Activated CD4-positive, CD25-positive, alpha-beta regulatory T cell treated with anti-CD3 and anti-CD28 coated beads, Interleukin-2, amount 50 U/mL, for 24 hours (primary cell): ENCODE results near the gene FEN1.

Experiments used
- ATAC-seq, 2 donors: fragments of 150-1000 bp; cut with Tn5 transposase; one replicate each; pipeline ENCODE4 v1.10.0; 2021; ENCODE audit warnings: mild to moderate bottlenecking in 1 of 2, moderate library complexity in 1 of 2

The FEN1 gene

GRCh38 chr11:61757213-61757862 is 35.4 kb upstream of the FEN1 start:
- ATAC-seq: no peak

DNA sequence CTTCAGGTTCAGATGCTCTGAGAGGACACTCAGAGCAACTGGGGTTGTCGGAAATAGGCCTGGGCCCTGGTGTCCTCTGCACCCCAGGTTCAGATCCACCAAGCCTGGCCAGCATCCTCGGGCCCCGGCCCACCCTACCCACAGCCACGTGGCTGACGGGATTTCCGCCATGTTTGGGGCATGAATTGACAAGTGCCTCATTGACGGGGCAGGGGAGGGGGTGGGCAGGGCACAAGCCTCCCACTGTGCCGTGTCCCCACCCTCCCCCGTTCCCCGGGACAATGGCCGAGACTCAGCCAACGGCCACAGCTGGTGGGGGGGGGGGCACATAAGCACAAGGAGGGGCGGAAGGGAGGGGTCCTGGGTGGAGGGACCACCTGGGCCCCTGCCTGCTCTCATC is 31.8 kb upstream of the FEN1 start:
- no peak for ATAC-seq

DNA sequence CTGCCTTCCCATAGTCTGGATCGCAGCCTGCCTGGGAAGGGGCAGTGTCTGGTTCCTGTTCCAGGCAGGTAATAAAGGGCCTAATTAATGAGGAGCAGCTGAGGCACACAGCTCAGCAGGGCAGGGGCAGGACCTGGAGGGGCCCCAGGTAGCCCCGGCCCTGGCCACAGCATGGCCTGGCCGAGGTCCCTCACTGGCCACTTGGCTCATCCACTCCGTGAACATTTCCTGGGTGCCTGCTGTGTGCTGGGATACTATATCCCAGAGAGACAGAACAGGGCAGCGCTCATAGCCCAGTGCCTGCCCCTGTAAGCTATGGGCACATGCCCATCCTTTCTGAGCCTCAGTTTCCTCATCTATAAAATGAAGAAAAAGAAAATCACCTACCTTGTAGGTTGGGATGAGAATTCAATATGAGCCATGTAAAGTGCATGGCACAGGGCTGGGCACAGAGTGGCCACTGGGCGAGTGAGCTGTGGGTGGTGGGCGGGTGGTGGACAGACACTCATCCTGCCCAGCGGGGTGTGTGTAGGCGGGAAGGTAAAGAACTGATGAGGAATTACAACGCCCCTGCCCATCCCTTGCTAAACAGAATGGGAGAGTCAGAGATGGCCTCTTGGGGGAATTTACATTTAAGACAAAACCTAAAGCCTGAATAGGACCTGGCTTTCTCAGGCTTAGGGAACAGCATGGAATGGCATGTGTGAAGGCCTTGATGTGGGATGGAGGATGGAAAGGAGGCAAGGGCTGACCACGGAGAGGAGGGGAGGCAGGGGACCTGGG is 31.1 kb upstream of the FEN1 start:
- no peak for ATAC-seq

GRCh38 chr11:61762223-61762615 is 30.5 kb upstream of the FEN1 start:
- no peak for ATAC-seq

- ATAC-seq: no peak
Observed at GRCh38 chr11:61762798-61763197, 29.9 kb upstream of the FEN1 start.

DNA sequence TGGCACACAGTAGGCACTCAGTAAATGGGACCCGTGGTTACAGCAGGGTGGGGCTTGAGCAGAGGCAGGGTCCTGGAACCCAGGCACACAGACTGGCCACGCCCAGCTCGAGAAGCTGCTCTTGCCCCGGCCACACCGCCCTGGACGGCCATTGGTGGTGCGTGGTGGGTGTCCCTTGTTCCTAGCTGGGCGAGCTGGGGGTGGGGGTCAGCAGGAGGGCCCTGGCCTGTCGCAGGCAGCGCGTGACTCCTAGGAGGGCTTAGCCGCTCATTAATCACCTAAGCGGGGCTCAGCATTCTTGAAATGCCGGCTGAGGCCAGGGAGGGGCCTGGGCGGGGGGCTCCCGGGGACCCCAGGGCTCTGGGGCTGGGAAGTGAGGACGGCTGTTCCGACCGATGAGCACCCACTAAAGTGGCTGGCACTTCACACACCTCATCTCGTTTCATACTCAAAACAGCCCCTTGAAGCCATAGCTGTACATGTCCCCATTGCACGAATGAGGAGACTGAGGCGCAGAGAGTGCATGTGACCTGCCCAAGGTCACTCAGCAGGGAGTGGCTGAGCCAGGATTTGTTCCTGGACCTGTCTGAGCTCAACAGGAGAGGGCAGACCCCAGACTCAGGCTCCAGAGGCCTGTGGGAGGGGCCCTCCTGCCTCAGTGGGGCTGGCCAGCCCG is 28.6 kb upstream of the FEN1 start:
- ATAC-seq: no peak

GRCh38 chr11:61764606-61765260 is 28.0 kb upstream of the FEN1 start:
- ATAC-seq: no peak

DNA sequence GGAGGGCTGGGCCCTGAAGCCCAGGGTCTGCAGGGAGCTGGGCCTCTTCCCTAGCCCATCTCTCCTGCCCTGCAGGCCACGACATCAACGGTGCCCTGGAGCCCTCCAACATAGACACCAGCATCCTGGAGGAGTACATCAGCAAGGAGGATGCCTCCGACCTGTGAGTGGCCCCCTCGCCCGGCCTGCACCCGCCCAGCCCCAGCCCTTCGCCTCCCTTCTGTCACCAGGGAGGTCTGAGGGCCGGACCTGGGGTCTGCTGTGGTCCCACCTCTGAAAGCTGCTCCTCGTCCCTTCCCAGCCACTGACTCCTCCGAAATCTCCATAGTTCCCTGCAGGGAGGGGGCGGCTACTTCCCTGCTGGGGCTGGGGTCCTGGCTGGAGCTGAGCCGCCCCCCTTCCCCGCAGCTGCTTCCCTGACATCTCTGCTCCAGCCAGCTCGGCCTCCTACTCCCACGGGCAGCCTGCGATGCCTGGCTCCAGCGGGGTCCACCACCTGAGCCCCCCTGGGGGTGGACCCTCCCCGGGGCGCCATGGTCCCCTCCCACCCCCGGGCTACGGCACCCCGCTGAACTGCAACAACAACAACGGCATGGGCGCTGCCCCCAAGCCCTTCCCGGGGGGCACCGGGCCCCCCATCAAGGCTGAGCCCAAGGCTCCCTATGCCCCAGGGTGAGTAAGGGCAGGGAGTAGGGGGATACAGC is 27.0 kb upstream of the FEN1 start:
- ATAC-seq: no peak

GRCh38 chr11:61766353-61766841 is 26.3 kb upstream of the FEN1 start:
- ATAC-seq: no peak

DNA sequence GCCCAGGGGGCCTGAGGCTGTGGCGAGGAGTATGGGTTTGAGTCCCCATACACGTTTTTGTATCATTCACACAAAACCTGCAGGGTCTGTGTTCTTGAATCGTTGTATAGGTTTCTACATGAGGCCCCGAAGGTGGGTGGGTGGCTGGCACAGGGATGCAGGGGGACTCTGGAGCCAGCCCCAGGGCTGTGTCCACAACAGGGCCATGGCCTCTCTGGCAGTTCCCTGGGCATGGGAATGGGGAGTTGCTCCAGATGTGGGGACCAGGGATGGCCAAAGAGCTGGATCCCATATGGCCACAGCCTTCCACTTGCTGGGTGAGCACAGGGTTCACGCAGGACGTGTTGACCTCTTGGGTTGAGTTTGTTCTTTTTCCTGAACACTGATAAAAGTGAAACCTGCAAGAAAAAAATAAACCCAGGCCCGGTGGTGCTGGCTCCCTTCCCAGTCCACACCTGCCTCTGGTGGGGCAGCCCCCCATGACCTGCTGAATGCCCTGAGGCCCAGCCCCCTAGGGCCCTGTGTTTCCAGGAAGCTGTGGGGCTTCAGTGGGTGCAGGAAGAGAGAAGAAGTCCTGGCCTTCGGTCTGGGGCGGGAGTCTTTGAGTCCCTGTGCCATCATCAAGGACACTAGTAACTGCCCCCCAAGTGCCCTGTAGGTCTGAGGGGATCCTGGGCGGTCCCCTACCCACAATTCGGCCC is 24.2 kb upstream of the FEN1 start:
- ATAC-seq: no peak

DNA sequence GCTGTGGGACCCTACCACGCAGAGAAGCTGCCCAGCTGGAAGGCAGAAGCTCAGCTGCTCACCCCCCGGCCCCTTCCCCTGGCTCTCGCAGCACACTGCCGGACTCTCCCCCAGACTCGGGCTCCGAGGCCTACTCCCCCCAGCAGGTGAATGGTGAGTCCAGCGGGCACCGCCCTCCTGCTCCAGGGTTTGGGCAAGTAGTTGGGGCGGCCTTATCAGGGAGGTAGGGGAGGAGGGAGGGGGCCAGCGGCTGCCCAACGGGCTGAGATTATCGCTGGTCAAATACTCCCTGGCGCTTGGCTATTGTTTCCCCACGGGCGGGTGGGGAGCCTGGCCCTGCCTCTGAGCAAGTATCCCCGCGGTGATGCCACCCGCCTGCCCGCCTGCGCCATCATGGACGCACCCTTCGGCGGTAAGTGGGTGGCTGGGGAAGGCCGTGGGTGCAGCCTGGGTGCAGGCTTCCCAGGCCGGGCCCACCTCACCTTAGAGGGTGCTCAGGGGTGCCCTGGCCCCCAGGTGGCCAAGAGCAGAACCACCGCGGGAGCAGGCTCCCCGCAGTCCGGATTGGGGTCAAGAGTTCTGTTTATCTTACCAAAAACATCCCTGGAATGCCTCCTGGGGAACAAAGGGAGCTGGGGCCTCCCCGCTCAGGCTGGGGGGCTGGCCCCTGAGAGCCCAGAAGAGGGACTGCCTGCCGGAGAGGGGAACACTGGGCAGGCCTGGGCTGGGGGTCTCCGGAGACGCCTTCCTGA is 23.4 kb upstream of the FEN1 start:
- ATAC-seq: no peak

GRCh38 chr11:61769946-61770683 is 22.6 kb upstream of the FEN1 start:
- ATAC-seq: no peak

GRCh38 chr11:61771195-61771894 is 21.4 kb upstream of the FEN1 start:
- ATAC-seq: no peak

DNA sequence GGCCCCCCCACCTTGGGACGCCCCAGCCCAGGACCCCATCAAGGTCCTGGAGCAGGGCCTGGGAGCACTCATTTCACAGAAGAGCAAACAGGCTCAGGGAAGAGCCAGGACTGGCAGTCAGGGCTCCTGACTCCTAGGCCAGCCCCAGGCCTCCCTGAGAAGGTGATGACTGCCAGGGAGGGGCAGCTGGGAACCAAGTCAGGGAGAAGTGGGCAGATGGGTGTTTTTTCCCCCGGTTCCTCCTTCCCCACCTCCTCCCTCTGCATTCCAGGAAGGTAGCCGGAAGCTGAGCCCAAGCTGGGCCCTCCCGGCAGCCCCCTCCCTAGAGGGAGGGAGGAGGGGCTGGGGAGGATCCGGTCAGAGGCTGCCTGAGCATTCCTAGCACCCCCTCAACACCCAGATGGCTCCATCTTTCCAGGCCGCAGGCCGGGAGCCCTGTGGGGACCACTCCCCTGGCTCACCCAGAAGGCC is 20.7 kb upstream of the FEN1 start:
- ATAC-seq: no peak

- ATAC-seq: no peak
Observed at GRCh38 chr11:61773356-61773755, 19.4 kb upstream of the FEN1 start.

DNA sequence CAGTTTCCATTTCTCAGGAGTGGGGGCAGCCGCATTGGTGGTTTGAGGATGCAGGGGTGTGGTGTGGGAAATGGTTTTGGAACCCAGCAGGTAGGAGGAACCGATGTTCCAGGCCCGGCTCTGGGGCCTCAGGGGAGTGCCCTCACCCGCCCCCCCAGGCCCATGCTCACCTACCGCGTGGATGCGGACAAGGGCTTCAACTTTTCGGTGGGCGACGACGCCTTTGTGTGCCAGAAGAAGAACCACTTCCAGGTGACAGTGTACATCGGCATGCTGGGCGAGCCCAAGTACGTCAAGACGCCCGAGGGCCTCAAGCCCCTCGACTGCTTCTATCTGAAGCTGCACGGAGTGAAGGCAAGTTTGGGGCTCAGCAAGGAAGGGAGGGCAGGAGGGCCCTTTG is 18.9 kb upstream of the FEN1 start:
- ATAC-seq: no peak

GRCh38 chr11:61774411-61774810 is 18.3 kb upstream of the FEN1 start:
- no peak for ATAC-seq

DNA sequence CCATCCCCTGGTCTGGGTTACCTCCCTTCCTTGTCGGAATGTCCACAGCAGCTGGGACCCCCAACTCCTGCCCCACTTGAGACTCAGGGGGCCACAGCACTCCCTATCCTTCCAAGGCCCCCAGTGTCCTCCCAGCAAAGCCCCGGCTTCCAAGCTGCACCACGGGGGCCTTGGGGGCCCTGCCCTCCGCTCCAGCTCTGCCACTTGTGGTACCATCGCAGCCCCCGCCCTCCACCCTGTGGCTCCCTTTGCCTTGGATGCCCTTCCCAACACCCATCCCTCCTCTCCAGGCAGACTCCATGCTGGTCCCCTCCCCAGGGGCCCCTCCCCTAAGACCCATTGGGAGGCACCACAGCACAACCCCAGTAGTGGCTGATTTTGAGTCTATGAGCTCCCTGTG is 17.6 kb upstream of the FEN1 start:
- ATAC-seq: no peak
